WERI-Rb-1 (cell line): ENCODE data around the gene ZP1.

Experiments used
- DNase-seq: peaks from one replicate; pipeline ENCODE4 v3.0.0-alpha.2; 2020
- H3K27ac ChIP-seq: fragments of 250-450 bp; sonication (Bioruptor Pico); 2 replicates; pipeline ENCODE4 v1.5.1; 2020; ENCODE audit warnings: mild to moderate bottlenecking, moderate library complexity
- H3K27me3 ChIP-seq: fragments of 250-450 bp; sonication (Bioruptor Pico); 2 replicates; pipeline ENCODE4 v1.5.1; 2021; ENCODE audit warnings: mild to moderate bottlenecking, low read depth, moderate library complexity; ENCODE audit not compliant: insufficient read depth, severe bottlenecking
- H3K36me3 ChIP-seq: fragments of 250-450 bp; sonication (Bioruptor Pico); 2 replicates; pipeline ENCODE4 v1.5.1; 2020; ENCODE audit warnings: mild to moderate bottlenecking, moderate library complexity
- H3K4me3 ChIP-seq: 2 replicates; pipeline ENCODE4 v1.5.1; 2011; ENCODE audit warnings: low read depth, mild to moderate bottlenecking, control low read depth, low read length
- H3K9me3 ChIP-seq: fragments of 250-450 bp; sonication (Bioruptor Pico); 2 replicates; pipeline ENCODE4 v1.5.1; 2021; ENCODE audit warnings: mild to moderate bottlenecking, moderate library complexity; ENCODE audit not compliant: severe bottlenecking
- CTCF ChIP-seq: IDR thresholded peaks from 2 replicates; pipeline ENCODE4 v1.5.1; 2011; ENCODE audit warnings: low read depth, mild to moderate bottlenecking, control low read depth, inconsistent platforms, low read length

Gene ZP1

GRCh38 chr11:60915248-60915914 is 48.0 kb downstream of the ZP1 start:
- TF ChIP-seq CTCF: no peak
- no peak for DNase-seq
- Histone ChIP-seq H3K36me3 (peaks cover 33% of the 10 kb centered on the region), H3K4me3 (peak overlapping the region; percentile 49), H3K27me3 (no peaks in the 10 kb centered on the region), H3K27ac (peak overlapping the region; percentile 97), H3K9me3 (no peaks in the 10 kb centered on the region)

GRCh38 chr11:60916669-60917206 is 49.4 kb downstream of the ZP1 start:
- H3K27ac ChIP-seq: no peak overlapping the region
- no peaks in the 10 kb centered on the region for H3K9me3 ChIP-seq
- peaks cover 47% of the 10 kb centered on the region for H3K36me3 ChIP-seq
- H3K4me3 ChIP-seq: no peak overlapping the region
- no peak for DNase-seq
- no peaks in the 10 kb centered on the region for H3K27me3 ChIP-seq
- TF ChIP-seq CTCF: no peak

GRCh38 chr11:60917267-60917666 is 49.9 kb downstream of the ZP1 start:
- Histone ChIP-seq H3K27ac (no peak overlapping the region), H3K36me3 (peaks cover 52% of the 10 kb centered on the region), H3K27me3 (no peaks in the 10 kb centered on the region), H3K9me3 (no peaks in the 10 kb centered on the region), H3K4me3 (no peak overlapping the region)
- DNase-seq: no peak
- no peak for TF ChIP-seq CTCF

- no peak for TF ChIP-seq CTCF
- no peaks in the 10 kb centered on the region for H3K9me3 ChIP-seq
- H3K27me3 ChIP-seq: no peaks in the 10 kb centered on the region
- no peak for DNase-seq
- H3K27ac ChIP-seq: no peak overlapping the region
- no peak overlapping the region for H3K4me3 ChIP-seq
- H3K36me3 ChIP-seq: peaks cover 58% of the 10 kb centered on the region
Measured at GRCh38 chr11:60918251-60918938, 51.1 kb downstream of the ZP1 start.

- no peak overlapping the region for H3K4me3 ChIP-seq
- no peak for TF ChIP-seq CTCF
- no peaks in the 10 kb centered on the region for H3K9me3 ChIP-seq
- DNase-seq: no peak
- H3K27ac ChIP-seq: no peak overlapping the region
- peaks cover 58% of the 10 kb centered on the region for H3K36me3 ChIP-seq
- no peaks in the 10 kb centered on the region for H3K27me3 ChIP-seq
Measured at GRCh38 chr11:60918939-60919265, 51.6 kb downstream of the ZP1 start.

GRCh38 chr11:60919320-60919719 is 52.0 kb downstream of the ZP1 start:
- no peak overlapping the region for H3K27ac ChIP-seq
- H3K4me3 ChIP-seq: no peak overlapping the region
- no peak for TF ChIP-seq CTCF
- no peaks in the 10 kb centered on the region for H3K27me3 ChIP-seq
- no peak for DNase-seq
- H3K9me3 ChIP-seq: no peaks in the 10 kb centered on the region
- H3K36me3 ChIP-seq: peaks cover 58% of the 10 kb centered on the region
